Left lung (tissue), 10 donors: ENCODE data around the gene HBA1. TPM values are rescaled to one million over a fixed set of nuclear protein-coding genes. Genes with fewer than 3 reads are reported as not detected.

Experiments
- ATAC-seq: fragments of 200-7000 bp; cut with Tn5 transposase; one replicate; pipeline ENCODE4 v1.9.1; 2020; ENCODE audit warnings: moderate library complexity
- DNase-seq, 4 donors: peaks; one replicate each; pipeline ENCODE4 v3.0.0-alpha.2; 2013 to 2020
- H3K27ac ChIP-seq, 2 donors: fragments of 200-600 bp; sonication (generic) in 1 of 2; one replicate each; pipeline versions ENCODE4 v1.5.0 to v1.8.0; 2020 to 2021
- H3K27me3 ChIP-seq, 2 donors: fragments of 200-600 bp; sonication (generic) in 1 of 2; one replicate each; pipeline versions ENCODE4 v1.5.0 to v1.8.0; 2020 to 2021
- H3K36me3 ChIP-seq, 2 donors: fragments of 200-600 bp; sonication (generic) in 1 of 2; one replicate each; pipeline versions ENCODE4 v1.5.0 to v1.8.0; 2020 to 2021
- H3K4me1 ChIP-seq, 2 donors: fragments of 200-600 bp; one replicate each; pipeline ENCODE4 v1.8.0; 2021
- H3K4me3 ChIP-seq, 2 donors: fragments of 200-600 bp; sonication (generic) in 1 of 2; one replicate each; pipeline versions ENCODE4 v1.5.0 to v1.8.0; 2020 to 2021; ENCODE audit warnings: mild to moderate bottlenecking in 1 of 2
- H3K9me3 ChIP-seq, 2 donors: fragments of 200-600 bp; sonication (generic) in 1 of 2; one replicate each; pipeline versions ENCODE4 v1.5.0 to v1.8.0; 2020 to 2021
- intact Hi-C, 2 donors: fragments of 100-400 bp; cut with DNase I; formaldehyde crosslinking; loops; one replicate each; pipeline versions ENCODE4 v1.11.2 to v1.14.2; 2022
- polyA plus RNA-seq, 6 donors: library from polyadenylated mRNA; unstranded; fragments of 120-200 nt; gene quantifications; one replicate each; pipeline ENCODE4 v1.2.1, GENCODE V29; 2013; ENCODE audit not compliant: insufficient read length in 6 of 6
- total RNA-seq, 2 donors: library from RNA; stranded (reverse); fragmentation: NEBNext Ultra II Directional; extraction: Animal tissue kit (Norgen Biotek cat#: 25700); gene quantifications; one replicate each; pipeline ENCODE4 v1.2.1, GENCODE V29; 2021
- TF ChIP-seq, protein P1 (sequence below), 2 donors: fragments of 200-600 bp; sonication (generic) in 1 of 2; IDR thresholded peaks; one replicate each; pipeline versions ENCODE4 v1.5.0 to v1.8.0; 2021; ENCODE audit warnings: antibody characterized with exemption in 2 of 2
- donor health status: DM: no; HTN: yes; CAD: no.
- donor health status: DM: no; HTN: no; CAD: no.

The HBA1 gene
- total and polyA plus RNA-seq, 8 donors: 159 to 3,734 (median 947) TPM

DNA sequence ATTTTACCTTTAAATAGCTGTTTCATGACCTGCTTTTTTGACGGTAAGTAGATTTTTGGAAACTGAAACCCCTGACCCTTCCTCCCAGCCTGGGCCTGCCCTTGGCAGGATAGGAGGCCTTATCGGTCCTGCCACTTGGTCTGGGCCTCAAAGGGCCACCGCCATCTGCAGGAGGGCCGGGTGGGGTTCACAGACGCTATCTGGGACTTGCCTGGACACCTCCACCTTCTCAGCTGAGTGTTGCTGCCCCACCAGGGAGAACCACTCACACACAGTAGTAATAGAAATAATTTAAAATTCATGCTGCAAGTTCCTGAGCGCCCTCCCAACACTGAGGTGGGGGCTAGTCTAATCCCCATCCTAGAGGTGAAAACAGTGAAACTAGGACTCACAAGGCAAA is 33.4 kb upstream of the HBA1 start:
- intact Hi-C loops: no loop called here
- Histone ChIP-seq H3K27ac (no peak overlapping the region), H3K4me1 (no peaks in the 10 kb centered on the region), H3K27me3 (peaks cover 0 to 5% of the 10 kb centered on the region in 2 donors), H3K4me3 (no peak overlapping the region), H3K9me3 (no peaks in the 10 kb centered on the region), H3K36me3 (no peaks in the 10 kb centered on the region)
- DNase-seq: no peak
- ATAC-seq: no peak
- TF ChIP-seq, protein P1, sequence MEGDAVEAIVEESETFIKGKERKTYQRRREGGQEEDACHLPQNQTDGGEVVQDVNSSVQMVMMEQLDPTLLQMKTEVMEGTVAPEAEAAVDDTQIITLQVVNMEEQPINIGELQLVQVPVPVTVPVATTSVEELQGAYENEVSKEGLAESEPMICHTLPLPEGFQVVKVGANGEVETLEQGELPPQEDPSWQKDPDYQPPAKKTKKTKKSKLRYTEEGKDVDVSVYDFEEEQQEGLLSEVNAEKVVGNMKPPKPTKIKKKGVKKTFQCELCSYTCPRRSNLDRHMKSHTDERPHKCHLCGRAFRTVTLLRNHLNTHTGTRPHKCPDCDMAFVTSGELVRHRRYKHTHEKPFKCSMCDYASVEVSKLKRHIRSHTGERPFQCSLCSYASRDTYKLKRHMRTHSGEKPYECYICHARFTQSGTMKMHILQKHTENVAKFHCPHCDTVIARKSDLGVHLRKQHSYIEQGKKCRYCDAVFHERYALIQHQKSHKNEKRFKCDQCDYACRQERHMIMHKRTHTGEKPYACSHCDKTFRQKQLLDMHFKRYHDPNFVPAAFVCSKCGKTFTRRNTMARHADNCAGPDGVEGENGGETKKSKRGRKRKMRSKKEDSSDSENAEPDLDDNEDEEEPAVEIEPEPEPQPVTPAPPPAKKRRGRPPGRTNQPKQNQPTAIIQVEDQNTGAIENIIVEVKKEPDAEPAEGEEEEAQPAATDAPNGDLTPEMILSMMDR (IDR thresholded peaks at IDR 0.05): no peak

DNA sequence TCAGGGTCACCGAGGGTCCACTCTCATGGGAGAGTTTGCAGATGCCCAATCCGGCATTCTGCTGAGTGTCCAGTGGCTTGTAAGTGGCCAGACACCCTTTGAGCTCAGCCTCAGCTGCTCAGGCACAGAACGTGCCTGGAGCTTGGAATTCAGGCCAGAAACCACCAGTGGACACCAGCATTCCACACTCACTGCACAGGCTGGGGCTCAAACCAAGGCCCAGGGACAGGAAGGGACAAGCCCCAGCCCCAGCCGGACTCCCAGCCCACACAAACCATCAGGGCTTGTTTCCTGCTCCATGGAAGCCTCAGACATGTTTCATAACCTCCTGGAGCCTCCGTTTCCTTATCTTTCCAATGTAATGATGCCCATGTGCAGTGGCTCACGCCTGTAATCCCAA is 33.0 kb upstream of the HBA1 start:
- peaks cover 0 to 5% of the 10 kb centered on the region in 2 donors for H3K27me3 ChIP-seq
- no peak for DNase-seq
- H3K4me3 ChIP-seq: no peak overlapping the region
- H3K27ac ChIP-seq: no peak overlapping the region
- ATAC-seq: no peak
- H3K4me1 ChIP-seq: no peaks in the 10 kb centered on the region
- no peaks in the 10 kb centered on the region for H3K36me3 ChIP-seq
- TF ChIP-seq, protein P1 (IDR thresholded peaks at IDR 0.05): no peak
- H3K9me3 ChIP-seq: no peaks in the 10 kb centered on the region
- intact Hi-C loops: no loop called here

DNA sequence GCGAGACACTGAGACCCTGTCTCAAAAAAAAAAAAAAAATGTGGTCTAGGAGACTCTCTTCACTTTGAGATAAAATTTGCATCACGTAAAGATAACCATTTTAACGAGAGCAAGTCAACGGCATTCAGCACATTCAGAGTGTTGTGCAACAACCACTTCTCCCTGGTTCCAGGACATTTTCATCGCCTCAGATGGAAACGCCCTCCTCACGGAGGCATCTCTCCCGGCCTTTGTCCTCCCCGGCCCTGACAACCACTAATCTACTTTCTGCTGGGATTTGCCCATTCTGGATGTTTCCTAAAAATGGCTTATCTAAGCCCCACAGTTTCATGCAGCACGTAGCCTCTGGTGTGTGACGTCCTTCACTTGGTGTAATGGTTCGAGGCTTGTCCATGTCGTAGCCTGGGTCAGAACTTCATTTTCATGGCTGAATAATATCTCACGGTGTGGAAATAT is 31.7 kb upstream of the HBA1 start:
- DNase-seq (no peak), ATAC-seq (no peak)
- H3K4me3 ChIP-seq: no peak overlapping the region
- H3K27me3 ChIP-seq: peaks cover 0 to 17% of the 10 kb centered on the region in 2 donors
- H3K4me1 ChIP-seq: no peaks in the 10 kb centered on the region
- H3K27ac ChIP-seq: no peak overlapping the region
- TF ChIP-seq, protein P1 (IDR thresholded peaks at IDR 0.05): no peak
- no peaks in the 10 kb centered on the region for H3K9me3 ChIP-seq
- H3K36me3 ChIP-seq: no peaks in the 10 kb centered on the region
- intact Hi-C loops: no loop called here

DNA sequence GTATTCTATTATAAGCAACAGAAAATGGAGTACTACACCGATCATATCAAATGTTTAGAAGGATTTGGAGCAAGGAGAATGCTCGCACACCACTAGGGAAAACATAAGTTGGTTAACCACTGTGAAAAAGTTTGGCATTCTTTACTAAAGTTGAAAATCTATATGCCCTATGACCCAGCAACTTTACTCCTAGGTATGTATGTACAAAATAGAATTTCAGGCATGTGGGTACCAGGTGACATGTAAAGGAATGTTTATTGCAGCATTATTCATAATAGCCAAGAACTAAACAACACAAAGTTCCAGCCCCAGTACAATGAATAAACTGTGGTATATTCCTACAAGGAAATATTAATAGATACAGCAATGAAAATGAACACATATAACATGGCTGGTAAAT is 29.8 kb upstream of the HBA1 start:
- no peak overlapping the region for H3K27ac ChIP-seq
- no peak for ATAC-seq
- intact Hi-C loops: no loop called here

DNA sequence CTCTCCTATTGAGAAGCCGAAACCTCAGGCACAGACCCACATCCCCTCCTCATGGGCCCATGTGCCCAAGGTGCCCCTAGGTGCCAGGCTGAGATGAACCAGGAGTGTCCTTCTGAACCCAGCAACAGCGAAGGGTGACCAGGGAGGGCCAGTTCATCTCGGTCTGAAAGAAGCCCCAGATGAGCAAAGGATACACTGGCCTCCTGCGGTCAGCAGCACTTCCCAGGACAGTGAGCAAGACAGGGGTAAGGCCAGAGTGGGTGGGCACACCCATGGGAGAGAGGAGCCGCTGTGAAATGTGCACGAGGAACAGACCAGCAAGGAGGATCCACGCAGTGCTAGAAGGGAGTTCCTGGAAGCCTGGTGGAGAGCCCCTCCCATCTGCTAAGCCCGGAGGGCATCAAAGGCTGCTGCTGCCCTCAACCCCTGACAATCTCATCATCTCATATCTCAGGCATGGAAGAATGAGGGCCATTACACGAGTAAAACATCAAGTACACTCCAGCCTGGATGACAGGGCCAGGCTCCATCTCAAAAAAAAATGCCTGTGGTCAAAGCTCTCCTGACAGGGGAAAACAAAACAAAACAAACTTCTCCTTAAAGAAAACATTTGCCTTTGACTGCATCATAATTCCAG is 27.3 kb upstream of the HBA1 start:
- H3K9me3 ChIP-seq: no peaks in the 10 kb centered on the region
- no peak overlapping the region for H3K27ac ChIP-seq
- DNase-seq (no peak), ATAC-seq (no peak)
- H3K27me3 ChIP-seq: peaks cover 0 to 29% of the 10 kb centered on the region in 2 donors
- TF ChIP-seq, protein P1 (IDR thresholded peaks at IDR 0.05): no peak
- no peak overlapping the region for H3K4me3 ChIP-seq
- H3K4me1 ChIP-seq: no peaks in the 10 kb centered on the region
- H3K36me3 ChIP-seq: no peaks in the 10 kb centered on the region
- intact Hi-C loops: no loop called here

More for the DNA sequence above, 29.8 kb upstream of the HBA1 start:
- Histone ChIP-seq H3K9me3 (no peaks in the 10 kb centered on the region), H3K4me3 (no peak overlapping the region), H3K36me3 (no peaks in the 10 kb centered on the region), H3K27me3 (peaks cover 0 to 29% of the 10 kb centered on the region in 2 donors), H3K4me1 (no peaks in the 10 kb centered on the region)
- no peak for DNase-seq
- TF ChIP-seq, protein P1 (IDR thresholded peaks at IDR 0.05): no peak
